K562 (cell line): ENCODE data around the gene CHMP2A. TPM values are rescaled to one million over a fixed set of nuclear protein-coding genes. Genes with fewer than 3 reads are reported as not detected.

ENCODE experiments used
- ARID2 ChIP-seq: fragments of 450-650 bp; IDR thresholded peaks from 2 replicates; pipeline ENCODE4 v1.6.1; 2017; ENCODE audit warnings: antibody characterized with exemption, mild to moderate bottlenecking
- C11orf30 ChIP-seq: fragments of 450-650 bp; IDR thresholded peaks from 2 replicates; pipeline ENCODE4 v1.6.1; 2016; ENCODE audit warnings: low read depth, mild to moderate bottlenecking
- CCAR2 ChIP-seq: fragments of 200-400 bp; formaldehyde crosslinking; IDR thresholded peaks from 2 replicates; pipeline ENCODE4 v1.6.1; 2017; ENCODE audit warnings: mild to moderate bottlenecking, low read depth, low read length
- CREBBP ChIP-seq: IDR thresholded peaks from one replicate; pipeline ENCODE4 v1.6.1; 2012; ENCODE audit warnings: low read depth, mild to moderate bottlenecking, control low read depth, inconsistent platforms, low read length
- DEAF1 ChIP-seq: fragments of 450-650 bp; formaldehyde crosslinking; IDR thresholded peaks from 2 replicates; pipeline ENCODE4 v1.4.0; 2020; ENCODE audit warnings: mild to moderate bottlenecking, moderate library complexity
- E2F4 ChIP-seq: sonication (generic); formaldehyde crosslinking; IDR thresholded peaks from 2 replicates; pipeline ENCODE4 v1.8.0; 2022; ENCODE audit warnings: mild to moderate bottlenecking, low read depth, missing genetic modification reagents
- EP400 ChIP-seq: fragments of 450-650 bp; IDR thresholded peaks from 2 replicates; pipeline ENCODE4 v1.6.1; 2017; ENCODE audit warnings: antibody characterized with exemption, mild to moderate bottlenecking, moderate library complexity
- MEIS2 ChIP-seq: fragments of 450-650 bp; IDR thresholded peaks from 2 replicates; pipeline ENCODE4 v1.6.1; 2014; ENCODE audit warnings: mild to moderate bottlenecking; ENCODE audit not compliant: partially characterized antibody
- TRIM25 ChIP-seq: fragments of 450-650 bp; IDR thresholded peaks from 2 replicates; pipeline ENCODE4 v1.7.0; 2016; ENCODE audit warnings: borderline replicate concordance
- ZEB2 ChIP-seq: fragments of 450-650 bp; IDR thresholded peaks from 2 replicates; pipeline ENCODE4 v1.6.1; 2016
- ZKSCAN1 ChIP-seq: fragments of 150-350 bp; IDR thresholded peaks from 2 replicates; pipeline ENCODE4 v1.6.1; 2016; ENCODE audit warnings: low read depth, low read length
- ZNF407 ChIP-seq: fragments of 450-650 bp; IDR thresholded peaks from 2 replicates; pipeline ENCODE4 v1.6.1; 2016; ENCODE audit warnings: low read depth
- ZNF740 ChIP-seq, 3 experiments: fragments of 200-800 bp in 1 of 3; sonication (Bioruptor generic) in 1 of 3; sonication (generic) in 1 of 3; formaldehyde crosslinking in 1 of 3; IDR thresholded peaks; 2 replicates each; pipeline versions ENCODE4 v1.6.1 to v1.8.0; 2016 to 2022; ENCODE audit warnings: mild to moderate bottlenecking in 2 of 3, missing compliant biosample characterization in 2 of 3, missing genetic modification characterization in 2 of 3, missing genetic modification reagents in 1 of 3
- polyA plus RNA-seq, 8 experiments: library from polyadenylated mRNA; depleted of rRNA in 4 of 8; stranded (reverse) in 5 of 8; unstranded in 3 of 8; fragments of >200 nt; fragmentation: Nextera tagmentation in 2 of 8; fragmentation: Illumina TruSeq in 1 of 8; extraction: Ambion mirVana in 2 of 8; extraction: Trizol in 1 of 8; gene quantifications; 2 replicates each; pipeline versions ENCODE4 v1.2.1 to v1.2.3, GENCODE V29; 2011 to 2014; ENCODE audit warnings: inconsistent platforms in 1 of 8, missing spikeins in 1 of 8
- total RNA-seq, 7 experiments: library from RNA; depleted of rRNA in 6 of 7; stranded (reverse); fragments of >200 nt in 6 of 7; fragmentation: Illumina TruSeq in 2 of 7; extraction: Trizol in 2 of 7; gene quantifications; 2 replicates each; pipeline versions ENCODE4 v1.2.1 to v1.2.3, GENCODE V29; 2011 to 2021; ENCODE audit warnings: low replicate concordance in 1 of 7

The CHMP2A gene
- total and polyA plus RNA-seq, 9 of the 15 experiments (the other 6 are each of a cell fraction or from before 2014, with no cell fraction given) = 57.6 to 159 (median 87.2) TPM

- peak; percentile 18; the same call in 1 of the 2 replicates for TF ChIP-seq ZNF407
- TF ChIP-seq CCAR2 = no peak
- TF ChIP-seq ZNF740 (CRISPR knock-in tag; IDR thresholded peaks at IDR 0.05) = peak; percentile 85; the same call in 1 of the 2 replicates
- peak in 1 of 2 experiments; percentile 48; a peak in 1 of 4 replicates for TF ChIP-seq ZNF740 (tag; IDR thresholded peaks at IDR 0.05)
- no peak for TF ChIP-seq TRIM25
- no peak for TF ChIP-seq ZKSCAN1
- TF ChIP-seq CREBBP = no peak
- no peak for TF ChIP-seq MEIS2
- no peak for TF ChIP-seq ARID2
- TF ChIP-seq E2F4 (CRISPR knock-in tag) = peak; percentile 66; the same call in 1 of the 2 replicates
- no peak for TF ChIP-seq ZEB2
- peak; percentile 61 for TF ChIP-seq C11orf30
- TF ChIP-seq DEAF1 (CRISPR knock-in tag) = no peak
- TF ChIP-seq EP400 = peak; percentile 95
These were observed 4.5 kb upstream of the CHMP2A start (continued) for GRCh38 chr19:58559275-58560006.
